IMR-90 (cell line): ENCODE measurements around the gene TMEM43. TPM values are rescaled to one million over a fixed set of nuclear protein-coding genes. Genes with fewer than 3 reads are reported as not detected.

Experiments
- ATAC-seq: fragments of 200-7000 bp; cut with Tn5 transposase; 2 replicates; pipeline ENCODE4 v1.9.1; 2020; ENCODE audit warnings: low read depth, mild to moderate bottlenecking, moderate library complexity
- BruUV-seq: library from RNA; stranded (reverse); fragments of 400-500 nt; replicated peaks from 2 replicates; lab custom pipeline; 2021; lab: Mats Ljungman, UMichigan
- CTCF ChIA-PET: fragments of 300-600 bp; formaldehyde crosslinking; extraction: SDS; loops from one replicate; lab custom pipeline; 2021; ENCODE audit warnings: antibody characterized with exemption; lab: Yijun Ruan, JAX
- POLR2A ChIA-PET: fragments of 300-600 bp; sonication (Branson Sonifier 250); formaldehyde crosslinking; loops from one replicate; lab custom pipeline; 2022; ENCODE audit warnings: antibody characterized with exemption; ENCODE audit not compliant: unreplicated experiment; lab: Charles Lee
- DNase-seq: peaks from one replicate; pipeline ENCODE4 v3.0.0; 2013
- H2AFZ ChIP-seq: replicated peaks from 2 replicates; pipeline ENCODE3; 2013; ENCODE audit warnings: low read length, mild to moderate bottlenecking; ENCODE audit not compliant: poor library complexity
- H2AK5ac ChIP-seq: 2 replicates; pipeline ENCODE4 v1.6.1; 2013; ENCODE audit warnings: low read depth, low read length, inconsistent platforms
- H2AK9ac ChIP-seq: replicated peaks from 2 replicates; pipeline ENCODE3; 2013; ENCODE audit warnings: mild to moderate bottlenecking, low read depth, low read length, moderate library complexity; ENCODE audit not compliant: poor library complexity
- H2BK120ac ChIP-seq: 2 replicates; pipeline ENCODE4 v1.6.1; 2013; ENCODE audit warnings: low read depth, low read length, inconsistent platforms
- H2BK15ac ChIP-seq: 3 replicates; pipeline ENCODE4 v1.6.1; 2013; ENCODE audit warnings: low read depth, low read length, inconsistent platforms
- H2BK20ac ChIP-seq: 2 replicates; pipeline ENCODE4 v1.6.1; 2013; ENCODE audit warnings: low read depth, mild to moderate bottlenecking, inconsistent platforms, low read length, moderate library complexity
- H2BK5ac ChIP-seq: 2 replicates; pipeline ENCODE4 v1.6.1; 2013; ENCODE audit warnings: mild to moderate bottlenecking, low read depth, low read length, inconsistent platforms; ENCODE audit not compliant: poor library complexity, severe bottlenecking
- H3K14ac ChIP-seq: replicated peaks from 2 replicates; pipeline ENCODE4 v1.6.1; 2013; ENCODE audit warnings: low read depth, low read length, inconsistent platforms
- H3K18ac ChIP-seq: 2 replicates; pipeline ENCODE4 v1.6.1; 2013; ENCODE audit warnings: low read depth, low read length, control low read depth
- H3K23ac ChIP-seq: 2 replicates; pipeline ENCODE4 v1.6.1; 2013; ENCODE audit warnings: low read depth, low read length, inconsistent platforms
- H3K27ac ChIP-seq: 2 replicates; pipeline ENCODE4 v1.5.1; 2013; ENCODE audit warnings: mild to moderate bottlenecking, control low read depth, low read length; ENCODE audit not compliant: insufficient read depth
- H3K27me3 ChIP-seq: 2 replicates; pipeline ENCODE4 v1.6.1; 2013; ENCODE audit warnings: low read length; ENCODE audit not compliant: control insufficient read depth, insufficient read depth
- H3K36me3 ChIP-seq: 2 replicates; pipeline ENCODE4 v1.6.1; 2013; ENCODE audit warnings: low read length, mixed read lengths; ENCODE audit not compliant: control insufficient read depth, insufficient read depth
- H3K4ac ChIP-seq: 2 replicates; pipeline ENCODE4 v1.6.1; 2013; ENCODE audit warnings: low read depth, low read length, inconsistent platforms
- H3K4me1 ChIP-seq: 2 replicates; pipeline ENCODE4 v1.6.1; 2013; ENCODE audit warnings: low read length, mixed read lengths; ENCODE audit not compliant: control insufficient read depth, insufficient read depth
- H3K4me2 ChIP-seq: 2 replicates; pipeline ENCODE4 v1.6.1; 2013; ENCODE audit warnings: low read depth, mild to moderate bottlenecking, control low read depth, low read length, moderate library complexity
- H3K4me3 ChIP-seq: 2 replicates; pipeline ENCODE4 v1.5.1; 2013; ENCODE audit warnings: low read depth, mild to moderate bottlenecking, control low read depth, low read length, moderate library complexity; ENCODE audit not compliant: insufficient read depth
- H3K56ac ChIP-seq: 2 replicates; pipeline ENCODE4 v1.6.1; 2013; ENCODE audit warnings: low read length, inconsistent platforms; ENCODE audit not compliant: insufficient read depth; ENCODE audit errors: extremely low read depth
- H3K79me1 ChIP-seq, 2 experiments: 2 replicates each; pipeline ENCODE4 v1.6.1; 2013; ENCODE audit warnings: low read length in 2 of 2, inconsistent platforms in 1 of 2, low read depth in 1 of 2
- H3K9ac ChIP-seq: 2 replicates; pipeline ENCODE4 v1.6.1; 2013; ENCODE audit warnings: low read depth, low read length, control low read depth
- H3K9me1 ChIP-seq: 2 replicates; pipeline ENCODE4 v1.6.1; 2013; ENCODE audit warnings: low read length, inconsistent platforms; ENCODE audit not compliant: insufficient read depth
- H3K9me3 ChIP-seq: 2 replicates; pipeline ENCODE4 v1.6.1; 2013; ENCODE audit warnings: low read length; ENCODE audit not compliant: control insufficient read depth, insufficient read depth
- H4K20me1 ChIP-seq: 2 replicates; pipeline ENCODE4 v1.6.1; 2013; ENCODE audit warnings: low read length, inconsistent platforms; ENCODE audit not compliant: insufficient read depth
- H4K5ac ChIP-seq: 2 replicates; pipeline ENCODE4 v1.6.1; 2013; ENCODE audit warnings: mild to moderate bottlenecking, low read depth, low read length, control low read depth
- H4K8ac ChIP-seq, 2 experiments: 2 replicates each; pipeline ENCODE4 v1.6.1; 2013; ENCODE audit warnings: low read depth in 2 of 2, low read length in 2 of 2, control low read depth in 1 of 2, inconsistent platforms in 1 of 2
- H4K91ac ChIP-seq: 2 replicates; pipeline ENCODE4 v1.6.1; 2013; ENCODE audit warnings: low read depth, low read length, inconsistent platforms; ENCODE audit not compliant: insufficient read depth
- BHLHE40 ChIP-seq: fragments of 150-350 bp; IDR thresholded peaks from 2 replicates; pipeline ENCODE4 v1.6.1; 2016; ENCODE audit warnings: mild to moderate bottlenecking, low read depth, low read length
- CEBPB ChIP-seq: IDR thresholded peaks from 2 replicates; pipeline ENCODE4 v1.6.1; 2012; ENCODE audit warnings: low read depth, low read length, improper control_type of control experiment
- MXI1 ChIP-seq: IDR thresholded peaks from 2 replicates; pipeline ENCODE4 v1.6.1; 2012; ENCODE audit warnings: low read depth, mild to moderate bottlenecking, low read length, moderate library complexity, borderline replicate concordance
- WGBS, 2 experiments: methylation state at CpG; one replicate each; pipeline versions ENCODE4 v1.1.5 to v1.1.7; 2013; ENCODE audit warnings: missing lambda C conversion rate in 2 of 2; ENCODE audit not compliant: insufficient read length in 1 of 2; ENCODE audit errors: extremely low coverage in 2 of 2; 5-methylcytosine and 5-hydroxymethylcytosine counted together
- dilution Hi-C: fragments of 300-500 bp; cut with HindIII; formaldehyde crosslinking; loops from one replicate; pipeline ENCODE4 v1.14.3; 2018; ENCODE audit warnings: low sequenced_read_pairs; ENCODE audit not compliant: unreplicated experiment
- in situ Hi-C: fragments of 300-500 bp; cut with MboI; formaldehyde crosslinking; loops from 3 replicates; pipeline ENCODE4 v1.14.3; 2019; ENCODE audit warnings: low sequenced_read_pairs, inconsistent platforms, mixed read lengths
- intact Hi-C: fragments of 100-400 bp; cut with micrococcal nuclease; formaldehyde crosslinking; loops from 2 replicates; pipeline ENCODE4 v1.10.0; 2022
- polyA plus RNA-seq, 3 experiments: library from polyadenylated mRNA; depleted of rRNA; stranded (reverse); fragments of >200 nt; gene quantifications; 2 replicates each; pipeline ENCODE4 v1.2.3, GENCODE V29; 2012; ENCODE audit warnings: low replicate concordance in 1 of 3
- total RNA-seq: library from RNA; depleted of rRNA; stranded (reverse); fragments of >200 nt; gene quantifications from 2 replicates; pipeline ENCODE4 v1.2.3, GENCODE V29; 2012

The TMEM43 gene
- total and polyA plus RNA-seq, 2 of the 4 experiments (the other 2 are of a cell fraction): 109 to 114 TPM

DNA sequence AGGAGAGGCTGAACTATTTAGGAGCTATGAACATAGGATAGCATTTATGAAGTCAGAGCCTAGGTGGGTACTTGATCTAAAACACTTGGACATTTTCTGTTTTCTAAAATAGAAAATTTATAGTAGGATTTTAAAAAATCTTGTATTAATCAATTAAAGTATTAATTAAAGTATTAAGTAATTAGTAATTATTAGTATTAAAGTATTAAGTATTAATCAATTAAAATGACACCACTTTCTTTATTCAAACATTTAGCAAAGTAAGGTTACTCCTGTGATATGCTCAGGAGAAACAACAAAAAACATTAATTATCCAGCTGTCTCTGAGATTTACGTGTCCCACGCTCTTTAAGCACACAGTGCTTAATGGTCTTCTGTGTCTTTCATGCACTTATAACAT, 32.4 kb upstream of the TMEM43 start:
- WGBS, 2 experiments: no CpG with 5 or more reads among the region's 2 CpGs
- Histone ChIP-seq H2AK9ac (no peak overlapping the region), H3K9me1 (no peaks in the 10 kb centered on the region), H3K9me3 (no peaks in the 10 kb centered on the region), H2BK20ac (no peak overlapping the region), H4K5ac (no peak overlapping the region), H3K4me3 (no peak overlapping the region), H3K36me3 (no peaks in the 10 kb centered on the region), H3K4me2 (no peak overlapping the region), H4K20me1 (no peaks in the 10 kb centered on the region), H3K27me3 (0 out of 2 replicates have a peak, but pooled peaks cover 1% of the 10 kb centered on the region), H3K27ac (no peak overlapping the region), H3K14ac (no peak overlapping the region), H2BK120ac (no peak overlapping the region), H3K4me1 (no peaks in the 10 kb centered on the region), H3K4ac (no peak overlapping the region), H3K79me1 (no peaks in the 10 kb centered on the region), H3K9ac (no peak overlapping the region), H3K56ac (no peak overlapping the region), H2AFZ (no peak overlapping the region), H4K8ac (no peak overlapping the region), H3K18ac (no peak overlapping the region), H2AK5ac (no peak overlapping the region), H2BK15ac (no peak overlapping the region), H3K23ac (no peak overlapping the region), H2BK5ac (no peak overlapping the region), H4K91ac (no peak overlapping the region)
- ATAC-seq: no peak
- ChIA-PET CTCF (interaction anchor here (1.0 kb wide), 1 partner anchor 9 kb away, joined by 3 read pairs; no protein-coding TSS in a partner anchor), POLR2A (no interaction called here)
- intact Hi-C loops (no loop called here), dilution Hi-C loops (no loop called here), in situ Hi-C loops (no loop called here)
- BruUV-seq: no TSS peak
- DNase-seq: no peak
- TF ChIP-seq MXI1 (no peak), BHLHE40 (no peak), CEBPB (no peak)
